HG03025 (cell line): Measurements from ENCODE around the gene KLHL25.

Experiments
- ATAC-seq: cut with Tn5 transposase; IDR thresholded peaks from one replicate; pipeline ENCODE4 v1.9.1; 2021; ENCODE audit warnings: mild to moderate bottlenecking, moderate library complexity; ENCODE audit not compliant: unreplicated experiment, low FRiP score

KLHL25 gene

DNA sequence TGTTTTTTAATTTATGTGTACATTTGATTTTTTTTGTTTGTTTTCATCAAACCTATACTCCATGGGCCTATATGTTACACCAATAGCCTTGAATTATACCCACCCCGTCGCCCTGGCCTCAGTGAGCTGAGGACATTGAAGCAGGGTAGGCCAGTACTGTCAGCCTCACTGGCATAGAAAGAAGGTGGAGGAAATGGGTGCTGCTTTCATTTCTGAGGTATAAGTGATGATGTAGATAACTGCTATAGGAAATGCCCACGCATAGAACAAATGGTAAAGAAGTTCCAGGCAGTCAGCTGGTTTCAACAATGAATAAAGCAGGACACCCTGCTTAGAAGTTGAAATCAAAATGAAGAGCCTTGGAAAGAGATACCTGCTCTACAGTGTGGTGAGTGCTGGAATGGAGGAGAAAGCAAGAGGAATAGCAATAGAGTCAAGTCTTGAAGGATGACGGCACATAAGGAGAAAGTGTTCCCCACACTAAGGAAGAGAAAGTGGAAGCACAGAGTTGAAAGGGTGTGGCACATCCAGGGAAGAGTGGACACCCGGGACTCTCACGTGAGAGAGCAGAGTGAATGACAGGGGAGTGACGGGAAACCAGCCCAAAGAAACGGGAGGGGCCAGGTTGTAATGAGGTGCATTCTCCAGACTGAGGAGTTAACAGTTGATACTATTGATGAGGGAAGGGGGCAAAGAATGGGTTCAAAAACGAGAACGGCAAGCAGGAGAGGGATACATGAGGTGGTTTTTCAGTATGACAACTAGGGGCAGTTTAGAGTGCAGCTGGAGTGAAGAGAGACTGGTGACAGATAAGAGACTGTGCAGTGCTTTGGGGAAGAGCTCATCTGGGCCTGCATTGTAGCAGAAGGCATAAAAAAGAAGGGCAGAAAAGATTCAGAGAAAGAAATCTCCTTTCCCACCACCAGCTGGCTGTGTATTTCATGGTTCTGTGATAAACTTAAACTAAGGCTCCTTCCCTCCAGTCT lies 70.5 kb downstream of the KLHL25 start:
- ATAC-seq, result no peak

DNA sequence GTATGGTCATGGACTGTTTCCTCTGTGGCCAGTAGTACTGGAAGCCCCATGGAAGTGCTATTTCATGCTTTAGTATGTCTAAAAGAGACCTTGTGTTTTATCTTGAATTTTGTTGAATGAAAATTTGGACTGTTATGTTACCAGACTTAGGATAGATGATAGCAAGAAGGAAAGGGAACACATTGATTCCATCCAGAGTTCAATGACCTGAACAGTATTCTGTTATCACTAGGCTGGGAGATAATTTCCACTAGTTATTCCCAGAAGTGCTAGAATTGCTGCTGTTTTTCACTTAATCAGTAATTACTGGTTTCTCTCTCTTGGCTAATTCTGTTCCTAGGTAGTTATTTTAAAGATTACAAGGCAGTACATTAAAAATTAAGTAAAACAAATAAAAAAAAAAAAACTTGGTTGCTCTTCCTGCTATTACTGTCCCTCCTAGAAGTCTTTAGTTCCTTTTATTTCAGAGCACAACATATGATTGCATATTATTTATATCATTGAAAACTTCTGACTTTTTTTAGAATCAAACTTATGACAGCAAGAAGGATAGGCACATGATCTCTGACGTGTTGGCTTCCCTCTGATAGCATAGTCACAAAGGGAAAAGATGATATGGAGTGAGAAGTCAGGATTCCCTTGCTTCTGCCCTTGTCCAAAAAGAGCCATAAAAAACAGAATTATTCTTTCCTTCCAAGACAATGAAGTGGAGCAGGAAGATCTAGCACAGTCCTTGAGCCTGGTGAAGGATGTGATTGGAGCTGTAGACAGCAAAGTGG lies 72.2 kb downstream of the KLHL25 start:
- ATAC-seq, result no peak

DNA sequence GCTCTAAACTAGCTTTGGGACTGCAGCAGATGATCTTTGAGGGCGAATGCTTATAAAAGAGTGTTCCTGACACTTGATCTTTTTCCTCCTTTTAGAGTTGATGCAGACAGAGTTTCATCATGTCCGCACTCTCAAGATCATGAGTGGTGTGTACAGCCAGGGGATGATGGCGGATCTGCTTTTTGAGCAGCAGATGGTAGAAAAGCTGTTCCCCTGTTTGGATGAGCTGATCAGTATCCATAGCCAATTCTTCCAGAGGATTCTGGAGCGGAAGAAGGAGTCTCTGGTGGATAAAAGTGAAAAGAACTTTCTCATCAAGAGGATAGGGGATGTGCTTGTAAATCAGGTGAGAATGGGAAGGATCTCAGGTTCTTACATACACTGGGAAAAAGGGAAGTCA lies 75.7 kb downstream of the KLHL25 start:
- ATAC-seq, result no peak

DNA sequence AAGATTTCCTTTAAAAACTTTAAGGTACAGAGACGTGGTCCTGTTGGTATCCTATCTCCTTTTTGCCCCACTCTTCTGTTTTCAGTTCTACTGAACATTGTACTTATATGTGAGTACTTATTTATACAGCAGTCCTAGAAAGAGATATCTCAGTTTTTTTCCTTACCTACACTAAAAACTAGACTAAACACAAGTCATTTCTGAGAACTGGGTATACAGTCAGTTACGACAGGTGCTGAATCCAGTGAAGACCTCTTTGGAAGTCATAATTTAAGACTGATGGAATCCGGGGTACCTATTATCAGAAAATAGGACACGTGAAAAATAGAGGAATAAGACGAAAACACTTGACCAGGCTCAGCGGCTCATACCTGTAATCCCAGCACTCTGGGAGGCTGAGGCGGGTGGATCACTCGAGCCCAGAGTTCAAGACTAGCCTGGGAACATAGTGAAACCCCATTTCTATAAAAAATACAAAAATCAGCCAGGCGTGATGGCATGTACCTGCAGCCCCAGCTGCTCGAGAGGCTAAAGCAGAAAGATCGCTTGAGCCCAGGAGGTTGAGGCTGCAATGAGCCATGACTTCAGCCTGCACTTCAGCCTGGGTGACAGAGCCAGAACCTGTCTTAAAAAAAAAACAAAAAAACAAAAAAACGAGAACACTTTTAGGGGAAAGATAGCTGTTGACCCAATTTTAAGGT lies 76.3 kb downstream of the KLHL25 start:
- peak; percentile 67 for ATAC-seq

DNA sequence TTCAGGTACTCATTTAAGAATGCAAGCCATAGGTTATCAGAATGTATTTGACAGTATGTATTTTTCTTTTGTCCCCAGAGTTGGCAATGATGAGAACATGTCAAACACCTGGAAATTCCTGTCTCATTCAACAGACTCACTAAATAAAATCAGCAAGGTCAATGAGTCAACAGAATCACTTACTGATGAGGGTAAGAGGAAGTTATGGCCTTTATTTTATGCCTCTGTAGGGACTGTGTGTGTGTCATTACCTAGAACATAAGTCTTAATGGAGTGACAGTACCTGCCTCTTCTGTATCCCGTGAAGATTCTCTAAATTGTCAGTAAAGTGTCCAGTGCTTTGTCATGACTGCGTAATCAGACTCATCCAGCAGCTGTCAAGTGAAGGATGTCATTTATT lies 77.5 kb downstream of the KLHL25 start:
- no peak for ATAC-seq

DNA sequence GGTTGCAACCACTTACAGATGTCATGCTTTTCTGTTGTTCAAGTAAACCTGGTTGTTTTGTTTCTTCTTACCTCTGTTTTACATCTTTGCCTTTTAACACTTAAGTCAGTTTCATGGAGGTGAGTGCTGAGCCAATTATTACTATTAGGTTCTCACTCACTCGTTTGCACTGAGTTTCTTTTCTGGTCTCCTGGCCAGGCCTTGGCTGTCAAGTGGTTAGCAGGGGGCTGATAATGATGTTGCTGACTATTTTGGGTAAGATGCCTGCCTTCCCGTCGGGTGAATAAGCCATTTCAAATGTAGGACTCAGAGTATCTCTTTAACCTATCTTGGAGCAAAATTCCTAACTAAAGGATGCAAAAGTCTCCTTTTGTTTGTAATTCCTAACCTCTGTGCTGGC lies 78.5 kb downstream of the KLHL25 start:
- no peak for ATAC-seq

DNA sequence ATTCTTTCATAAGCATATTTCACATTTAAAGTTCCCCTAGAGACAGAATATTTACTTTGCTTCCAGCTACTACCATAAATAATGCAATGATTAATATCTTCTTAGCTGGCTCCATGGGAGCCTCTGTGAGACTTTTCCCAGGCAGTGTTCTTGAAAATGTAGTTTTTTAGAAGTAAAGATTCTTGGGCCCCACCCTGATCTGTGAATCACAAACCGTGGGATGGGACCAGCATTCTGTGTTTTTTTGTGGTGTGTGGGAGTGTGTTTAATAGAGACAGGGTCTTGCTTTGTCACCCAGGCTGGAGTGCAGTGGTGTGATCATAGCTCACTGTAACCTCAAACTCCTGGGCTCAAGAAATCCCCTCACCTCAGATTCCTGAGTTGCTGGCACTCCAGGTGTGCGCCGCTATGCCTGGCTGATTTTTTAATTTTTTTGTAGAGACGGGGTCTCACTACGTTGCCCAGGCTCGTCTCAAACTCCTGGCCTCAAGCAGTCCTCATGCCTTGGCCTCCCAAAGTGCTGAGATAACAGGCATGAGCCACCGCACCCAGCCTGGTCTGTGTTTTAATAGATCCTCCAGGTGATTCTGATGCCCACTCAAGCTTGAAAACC lies 83.0 kb downstream of the KLHL25 start:
- no peak for ATAC-seq

DNA sequence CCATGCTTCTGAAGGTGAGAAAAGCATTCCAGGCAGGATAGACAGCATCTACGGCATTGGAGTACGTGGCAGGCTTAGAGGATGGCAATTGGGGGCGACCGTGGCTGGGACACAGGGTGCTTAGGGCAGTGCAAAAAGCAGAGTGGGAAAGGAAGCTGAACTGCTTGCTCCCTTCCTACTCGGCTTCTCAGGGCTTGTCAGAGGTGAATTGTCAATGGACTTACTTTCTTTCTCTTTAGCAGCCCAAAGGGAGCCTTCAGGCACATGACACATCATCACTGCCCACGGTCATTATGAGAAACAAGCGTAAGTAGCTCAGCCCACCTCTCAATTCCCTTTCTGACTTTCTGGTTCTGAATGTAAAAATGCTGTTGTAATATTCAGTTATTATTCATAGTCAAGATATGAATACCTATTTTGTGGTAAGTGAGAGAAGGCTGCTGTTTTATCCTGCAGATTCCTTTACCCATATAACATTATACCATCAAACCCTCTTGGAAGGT lies 84.3 kb downstream of the KLHL25 start:
- no peak for ATAC-seq
